Measurements from ENCODE around the gene TSC2. TPM values are rescaled to one million over a fixed set of nuclear protein-coding genes. Genes with fewer than 3 reads are reported as not detected.
A peak's percentile ranks its signal among the peaks of the same experiment; 100 is the strongest.

Gene TSC2
- total and polyA plus RNA-seq, 2 donors, result 22.7 to 61.8 TPM

DNA sequence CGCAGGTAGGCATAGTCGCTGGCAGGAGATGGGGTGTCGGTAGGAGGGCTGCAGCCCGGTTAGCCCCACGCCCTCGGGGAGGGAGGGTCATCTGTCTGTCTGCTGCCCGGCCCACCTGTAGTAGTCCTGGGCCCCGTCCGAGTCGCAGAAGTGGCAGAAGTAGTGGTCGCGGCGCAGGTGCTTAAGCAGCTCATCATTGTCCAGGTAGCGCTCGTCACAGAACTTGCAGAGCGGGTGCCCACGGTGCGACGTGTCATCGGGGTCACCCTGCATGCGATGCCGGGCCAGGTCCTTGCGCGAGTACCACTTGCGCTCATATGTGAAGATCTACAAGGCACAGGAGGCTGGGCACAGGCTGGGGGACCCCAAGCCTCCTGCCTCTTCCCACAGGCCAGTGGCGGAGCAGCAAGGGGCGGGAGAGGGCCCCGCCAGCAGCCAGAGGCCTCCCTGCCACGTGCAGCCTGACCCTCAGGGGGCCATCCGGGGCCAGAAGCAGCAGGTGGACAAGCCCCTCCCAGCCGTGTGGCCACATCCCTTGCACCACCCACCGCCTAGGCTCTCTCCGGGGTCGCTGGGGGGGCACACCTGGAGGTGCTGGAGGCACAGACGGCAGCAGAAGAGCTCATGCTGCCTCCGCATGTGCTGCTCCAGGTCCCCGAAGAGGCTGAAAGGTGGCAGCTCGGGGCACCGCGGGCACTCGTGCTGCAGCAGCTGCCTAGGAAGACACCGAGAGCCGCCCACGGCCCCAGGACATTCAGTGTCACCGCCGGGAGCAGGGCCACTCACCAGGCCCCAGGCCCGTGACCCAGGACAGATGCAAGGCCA, 45.2 kb upstream of the TSC2 start:
- 97% methylated on average over 47 of the region's 47 CpGs for WGBS
- Histone ChIP-seq H3K9me3 (ENCODE audit: control insufficient read depth in 2 of 2, insufficient read depth in 1 of 2, low read length in 1 of 2) (peaks cover 0 to 10% of the 10 kb centered on the region in 2 donors), H3K27ac (ENCODE audit: low read depth in 1 of 2, low read length in 1 of 2) (no peak overlapping the region), H3K4me1 (ENCODE audit: control insufficient read depth in 2 of 2, insufficient read depth in 2 of 2, low read length in 2 of 2) (peaks cover 9 to 19% of the 10 kb centered on the region in 2 donors), H3K36me3 (ENCODE audit: control insufficient read depth in 2 of 2, insufficient read depth in 2 of 2, low read length in 1 of 2) (peaks cover 58 to 64% of the 10 kb centered on the region in 2 donors), H3K27me3 (ENCODE audit: control insufficient read depth in 2 of 2, insufficient read depth in 1 of 2, low read length in 1 of 2) (no peaks in the 10 kb centered on the region), H3K4me3 (ENCODE audit: low read length in 2 of 2) (no peak overlapping the region)
- no peak for DNase-seq (ENCODE audit: low read depth in 6 of 9, low spot score in 9 of 9)

DNA sequence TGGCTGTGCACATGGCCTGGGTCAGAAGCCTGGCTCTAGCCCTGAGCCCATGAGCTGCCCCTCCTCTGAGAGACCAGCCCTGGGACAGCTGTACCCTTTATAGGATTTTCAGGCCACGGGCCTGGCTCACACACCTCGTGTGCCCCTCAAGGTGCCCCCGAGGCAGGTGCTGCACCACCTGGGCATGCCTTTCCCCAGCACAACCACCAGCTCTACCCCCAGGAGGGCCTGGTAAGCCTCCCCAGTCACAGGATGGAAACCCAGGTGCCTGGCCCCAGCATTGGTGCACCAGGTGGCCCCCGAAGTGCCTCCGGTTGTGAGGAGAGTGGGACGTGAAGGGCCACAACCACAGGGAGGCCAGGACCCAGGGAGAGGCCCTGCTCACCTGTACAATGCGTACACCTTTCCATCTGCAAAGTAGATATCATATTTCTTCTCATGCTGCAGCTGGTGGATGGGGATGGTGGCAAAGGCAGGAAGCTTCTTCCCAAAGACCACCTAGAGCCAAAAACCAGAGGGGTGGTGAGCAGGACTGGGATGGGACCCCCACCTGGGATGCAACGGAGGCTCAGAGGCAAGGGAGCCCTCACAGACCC, 44.5 kb upstream of the TSC2 start:
- WGBS, result 94% methylated on average over 8 of the region's 8 CpGs
- H3K9me3 ChIP-seq (ENCODE audit: control insufficient read depth in 2 of 2, insufficient read depth in 1 of 2, low read length in 1 of 2), result peaks cover 0 to 10% of the 10 kb centered on the region in 2 donors
- DNase-seq (ENCODE audit: low read depth in 6 of 9, low spot score in 9 of 9), result no peak
- peaks cover 51 to 61% of the 10 kb centered on the region in 2 donors for H3K36me3 ChIP-seq (ENCODE audit: control insufficient read depth in 2 of 2, insufficient read depth in 2 of 2, low read length in 1 of 2)
- no peak overlapping the region for H3K4me3 ChIP-seq (ENCODE audit: low read length in 2 of 2)
- no peak overlapping the region for H3K27ac ChIP-seq (ENCODE audit: low read depth in 1 of 2, low read length in 1 of 2)
- H3K4me1 ChIP-seq (ENCODE audit: control insufficient read depth in 2 of 2, insufficient read depth in 2 of 2, low read length in 2 of 2), result peaks cover 16 to 26% of the 10 kb centered on the region in 2 donors
- H3K27me3 ChIP-seq (ENCODE audit: control insufficient read depth in 2 of 2, insufficient read depth in 1 of 2, low read length in 1 of 2), result no peaks in the 10 kb centered on the region

DNA sequence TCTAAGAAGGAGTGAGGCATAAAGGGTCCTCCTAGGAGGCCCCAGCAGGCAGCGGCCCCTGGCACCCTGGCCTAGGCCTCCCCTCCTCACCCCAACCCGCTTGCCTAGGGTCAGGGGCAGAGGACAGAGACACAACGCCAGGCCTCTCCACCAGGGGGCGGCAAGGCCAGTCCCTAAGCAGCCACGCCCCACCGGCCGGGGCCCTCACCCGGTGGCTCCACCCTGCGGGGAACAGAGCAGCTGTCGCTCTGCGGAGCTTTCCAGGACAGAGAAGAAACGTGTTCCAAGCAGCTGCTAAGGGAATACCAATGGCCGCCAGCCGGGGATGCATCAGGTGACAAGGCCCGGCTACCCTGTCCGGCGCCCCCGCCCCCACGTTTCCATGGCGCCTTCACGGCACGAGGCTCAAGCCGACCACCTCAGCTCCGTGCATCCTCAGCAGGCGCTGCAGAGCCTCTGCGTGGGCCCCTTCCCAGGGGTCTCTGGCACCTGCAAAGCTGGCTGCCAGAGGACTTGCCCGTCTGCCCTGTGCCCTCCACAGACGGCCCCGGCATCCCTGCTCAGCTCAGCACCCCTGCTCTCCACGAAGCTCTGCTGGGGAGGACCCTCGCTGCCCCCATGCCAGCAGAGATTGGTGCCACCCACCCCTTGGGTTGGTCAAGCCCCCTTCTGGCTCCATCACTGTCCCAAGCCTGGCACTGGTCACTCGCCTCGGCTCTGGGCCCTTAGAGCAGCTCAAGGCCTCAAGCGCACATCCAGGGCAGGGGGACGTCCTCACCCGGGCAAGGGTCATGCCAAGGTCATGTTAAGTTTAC, 43.8 kb upstream of the TSC2 start:
- peaks cover 0 to 13% of the 10 kb centered on the region in 2 donors for H3K9me3 ChIP-seq (ENCODE audit: control insufficient read depth in 2 of 2, insufficient read depth in 1 of 2, low read length in 1 of 2)
- H3K27ac ChIP-seq (ENCODE audit: low read depth in 1 of 2, low read length in 1 of 2), result no peak overlapping the region
- H3K4me1 ChIP-seq (ENCODE audit: control insufficient read depth in 2 of 2, insufficient read depth in 2 of 2, low read length in 2 of 2), result peaks cover 19 to 32% of the 10 kb centered on the region in 2 donors
- no peak overlapping the region for H3K4me3 ChIP-seq (ENCODE audit: low read length in 2 of 2)
- DNase-seq (ENCODE audit: low read depth in 6 of 9, low spot score in 9 of 9), result peak in 5 of 9 donors; percentile 66 to 87 (median 80)
- 53% methylated on average over 36 of the region's 36 CpGs for WGBS
- peaks cover 44 to 55% of the 10 kb centered on the region in 2 donors for H3K36me3 ChIP-seq (ENCODE audit: control insufficient read depth in 2 of 2, insufficient read depth in 2 of 2, low read length in 1 of 2)
- H3K27me3 ChIP-seq (ENCODE audit: control insufficient read depth in 2 of 2, insufficient read depth in 1 of 2, low read length in 1 of 2), result no peaks in the 10 kb centered on the region

- WGBS, result 92% methylated on average over 34 of the region's 34 CpGs
- peaks cover 19 to 32% of the 10 kb centered on the region in 2 donors for H3K4me1 ChIP-seq (ENCODE audit: control insufficient read depth in 2 of 2, insufficient read depth in 2 of 2, low read length in 2 of 2)
- no peak for DNase-seq (ENCODE audit: low read depth in 6 of 9, low spot score in 9 of 9)
These were observed 42.8 kb upstream of the TSC2 start for GRCh38 chr16:2004795-2005517.

GRCh38 chr16:2005646-2006045, 42.1 kb upstream of the TSC2 start:
- Histone ChIP-seq H3K9me3 (ENCODE audit: control insufficient read depth in 2 of 2, insufficient read depth in 1 of 2, low read length in 1 of 2) (peaks cover 0 to 13% of the 10 kb centered on the region in 2 donors), H3K27me3 (ENCODE audit: control insufficient read depth in 2 of 2, insufficient read depth in 1 of 2, low read length in 1 of 2) (no peaks in the 10 kb centered on the region), H3K4me1 (ENCODE audit: control insufficient read depth in 2 of 2, insufficient read depth in 2 of 2, low read length in 2 of 2) (peaks cover 26 to 39% of the 10 kb centered on the region in 2 donors), H3K4me3 (ENCODE audit: low read length in 2 of 2) (no peak overlapping the region), H3K27ac (ENCODE audit: low read depth in 1 of 2, low read length in 1 of 2) (no peak overlapping the region), H3K36me3 (ENCODE audit: control insufficient read depth in 2 of 2, insufficient read depth in 2 of 2, low read length in 1 of 2) (peaks cover 28 to 40% of the 10 kb centered on the region in 2 donors)
- no peak for DNase-seq (ENCODE audit: low read depth in 6 of 9, low spot score in 9 of 9)
- WGBS, result 77% methylated on average over 21 of the region's 21 CpGs

More at GRCh38 chr16:2004795-2005517, 42.8 kb upstream of the TSC2 start:
- H3K27ac ChIP-seq (ENCODE audit: low read depth in 1 of 2, low read length in 1 of 2), result no peak overlapping the region
- H3K36me3 ChIP-seq (ENCODE audit: control insufficient read depth in 2 of 2, insufficient read depth in 2 of 2, low read length in 1 of 2), result peaks cover 35 to 46% of the 10 kb centered on the region in 2 donors
- H3K4me3 ChIP-seq (ENCODE audit: low read length in 2 of 2), result no peak overlapping the region
- H3K9me3 ChIP-seq (ENCODE audit: control insufficient read depth in 2 of 2, insufficient read depth in 1 of 2, low read length in 1 of 2), result peaks cover 0 to 13% of the 10 kb centered on the region in 2 donors
- H3K27me3 ChIP-seq (ENCODE audit: control insufficient read depth in 2 of 2, insufficient read depth in 1 of 2, low read length in 1 of 2), result no peaks in the 10 kb centered on the region

DNA sequence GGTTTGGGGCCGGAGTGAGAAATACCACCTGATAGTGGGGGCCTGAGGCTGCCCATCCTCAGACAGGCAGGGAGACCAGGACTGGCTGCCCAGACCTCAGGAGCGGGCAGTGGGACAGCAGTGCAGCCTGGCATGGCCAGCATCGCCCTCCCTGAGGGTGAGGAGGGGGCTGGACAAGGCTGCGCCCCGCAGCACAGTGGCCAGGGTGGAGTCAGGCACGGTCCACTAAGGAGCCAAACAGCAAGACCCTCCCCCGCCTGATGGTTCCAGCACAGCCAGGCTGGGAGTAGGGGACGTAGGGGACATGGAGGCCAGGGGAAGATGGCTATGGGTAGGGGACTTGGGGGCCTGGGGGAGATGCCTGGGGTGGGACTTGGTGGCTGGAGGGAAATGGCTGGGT, 41.5 kb upstream of the TSC2 start:
- DNase-seq (ENCODE audit: low read depth in 6 of 9, low spot score in 9 of 9), result no peak
- H3K4me1 ChIP-seq (ENCODE audit: control insufficient read depth in 2 of 2, insufficient read depth in 2 of 2, low read length in 2 of 2), result peaks cover 26 to 40% of the 10 kb centered on the region in 2 donors
- no peak overlapping the region for H3K4me3 ChIP-seq (ENCODE audit: low read length in 2 of 2)
- WGBS, result 99% methylated on average over 8 of the region's 8 CpGs
- peaks cover 0 to 13% of the 10 kb centered on the region in 2 donors for H3K9me3 ChIP-seq (ENCODE audit: control insufficient read depth in 2 of 2, insufficient read depth in 1 of 2, low read length in 1 of 2)
- H3K27ac ChIP-seq (ENCODE audit: low read depth in 1 of 2, low read length in 1 of 2), result no peak overlapping the region
- peaks cover 21 to 35% of the 10 kb centered on the region in 2 donors for H3K36me3 ChIP-seq (ENCODE audit: control insufficient read depth in 2 of 2, insufficient read depth in 2 of 2, low read length in 1 of 2)
- no peaks in the 10 kb centered on the region for H3K27me3 ChIP-seq (ENCODE audit: control insufficient read depth in 2 of 2, insufficient read depth in 1 of 2, low read length in 1 of 2)

- H3K4me3 ChIP-seq (ENCODE audit: low read length in 2 of 2), result peak overlapping the region in 1 of 2 donors; percentile 5
- DNase-seq (ENCODE audit: low read depth in 6 of 9, low spot score in 9 of 9), result no peak
- peaks cover 26 to 40% of the 10 kb centered on the region in 2 donors for H3K4me1 ChIP-seq (ENCODE audit: control insufficient read depth in 2 of 2, insufficient read depth in 2 of 2, low read length in 2 of 2)
- WGBS, result 80% methylated on average over 16 of the region's 16 CpGs
- H3K27ac ChIP-seq (ENCODE audit: low read depth in 1 of 2, low read length in 1 of 2), result peak overlapping the region in 1 of 2 donors; percentile 12
- no peaks in the 10 kb centered on the region for H3K27me3 ChIP-seq (ENCODE audit: control insufficient read depth in 2 of 2, insufficient read depth in 1 of 2, low read length in 1 of 2)
- peaks cover 0 to 13% of the 10 kb centered on the region in 2 donors for H3K9me3 ChIP-seq (ENCODE audit: control insufficient read depth in 2 of 2, insufficient read depth in 1 of 2, low read length in 1 of 2)
- peaks cover 12 to 25% of the 10 kb centered on the region in 2 donors for H3K36me3 ChIP-seq (ENCODE audit: control insufficient read depth in 2 of 2, insufficient read depth in 2 of 2, low read length in 1 of 2)
These were observed 40.5 kb upstream of the TSC2 start for GRCh38 chr16:2007081-2007836.

- 10% methylated on average over 15 of the region's 15 CpGs for WGBS
- Histone ChIP-seq H3K9me3 (ENCODE audit: control insufficient read depth in 2 of 2, insufficient read depth in 1 of 2, low read length in 1 of 2) (peaks cover 0 to 13% of the 10 kb centered on the region in 2 donors), H3K36me3 (ENCODE audit: control insufficient read depth in 2 of 2, insufficient read depth in 2 of 2, low read length in 1 of 2) (peaks cover 4 to 17% of the 10 kb centered on the region in 2 donors), H3K4me3 (ENCODE audit: low read length in 2 of 2) (peak overlapping the region; percentile 54 to 85), H3K27ac (ENCODE audit: low read depth in 1 of 2, low read length in 1 of 2) (peak overlapping the region in 1 of 2 donors; percentile 80), H3K4me1 (ENCODE audit: control insufficient read depth in 2 of 2, insufficient read depth in 2 of 2, low read length in 2 of 2) (peaks cover 26 to 40% of the 10 kb centered on the region in 2 donors), H3K27me3 (ENCODE audit: control insufficient read depth in 2 of 2, insufficient read depth in 1 of 2, low read length in 1 of 2) (no peaks in the 10 kb centered on the region)
- DNase-seq (ENCODE audit: low read depth in 6 of 9, low spot score in 9 of 9), result no peak
These were observed 39.7 kb upstream of the TSC2 start for GRCh38 chr16:2008009-2008526.

Data from thymus (tissue), 11 donors.